Uterus (tissue), 4 donors: ENCODE measurements around the gene FABP7. TPM values are rescaled to one million over a fixed set of nuclear protein-coding genes. Genes with fewer than 3 reads are reported as not detected.

Experiments
- DNase-seq, 2 donors: peaks; one replicate each; pipeline ENCODE4 v3.0.0-alpha.2; 2019 to 2020
- H3K27ac ChIP-seq, 2 donors: fragments of 200-600 bp; sonication (generic); 1 replicate in 1 of 2; 2 replicates in 1 of 2; pipeline ENCODE4 v1.5.1; 2016 to 2018
- H3K27me3 ChIP-seq, 2 donors: fragments of 200-600 bp; sonication (generic); one replicate each; pipeline ENCODE4 v1.5.1; 2018 to 2019; ENCODE audit warnings: control low read depth in 1 of 2
- H3K36me3 ChIP-seq, 2 donors: fragments of 200-600 bp; sonication (generic); one replicate each; pipeline ENCODE4 v1.5.1; 2019; ENCODE audit warnings: control low read depth in 1 of 2
- H3K4me1 ChIP-seq, 2 donors: fragments of 200-600 bp; sonication (generic); one replicate each; pipeline ENCODE4 v1.5.1; 2018 to 2019; ENCODE audit warnings: control low read depth in 1 of 2
- H3K4me3 ChIP-seq, 2 donors: fragments of 200-600 bp; sonication (generic); 1 replicate in 1 of 2; 2 replicates in 1 of 2; pipeline ENCODE4 v1.5.1; 2018 to 2019; ENCODE audit warnings: mild to moderate bottlenecking in 1 of 2
- H3K9me3 ChIP-seq, 2 donors: fragments of 200-600 bp; sonication (generic); one replicate each; pipeline ENCODE4 v1.5.1; 2019; ENCODE audit warnings: control low read depth in 1 of 2
- POLR2A ChIP-seq, 2 donors: fragments of 450-650 bp; IDR thresholded peaks; one replicate each; pipeline ENCODE4 v1.6.1; 2016; ENCODE audit warnings: antibody characterized with exemption in 2 of 2, mild to moderate bottlenecking in 1 of 2, moderate library complexity in 1 of 2
- intact Hi-C: fragments of 100-400 bp; cut with DNase I; formaldehyde crosslinking; loops from one replicate; pipeline ENCODE4 v1.15.1; 2023; ENCODE audit warnings: low total_unique reads
- total RNA-seq, 4 donors: library from RNA; depleted of rRNA in 3 of 4; stranded (reverse); fragments of >200 nt in 3 of 4; gene quantifications; one replicate each; pipeline versions ENCODE4 v1.1.0 to v1.2.4, GENCODE V29; 2014 to 2023
- TF ChIP-seq, protein P1 (sequence below), 4 experiments: fragments of 200-600 bp in 2 of 4; fragments of 450-650 bp in 2 of 4; sonication (generic) in 2 of 4; IDR thresholded peaks; one replicate each; pipeline ENCODE4 v1.5.1; 2016 to 2019; ENCODE audit warnings: antibody characterized with exemption in 4 of 4, mild to moderate bottlenecking in 2 of 4, moderate library complexity in 1 of 4
- donor health status: DM: yes; HTN: yes; CAD: no.

Gene FABP7
- total RNA-seq, 4 donors from 2014 or later, result 0.76 TPM; not detected in 3

GRCh38 chr6:122781716-122782115 lies 2.2 kb downstream of the FABP7 start:
- DNase-seq, result no peak
- H3K4me3 ChIP-seq, result no peak overlapping the region
- intact Hi-C loops, result no loop called here
- no peaks in the 10 kb centered on the region for H3K9me3 ChIP-seq
- H3K4me1 ChIP-seq, result no peaks in the 10 kb centered on the region
- H3K27me3 ChIP-seq, result no peaks in the 10 kb centered on the region
- TF ChIP-seq POLR2A (IDR thresholded peaks at IDR 0.05), result no peak
- TF ChIP-seq, protein P1, sequence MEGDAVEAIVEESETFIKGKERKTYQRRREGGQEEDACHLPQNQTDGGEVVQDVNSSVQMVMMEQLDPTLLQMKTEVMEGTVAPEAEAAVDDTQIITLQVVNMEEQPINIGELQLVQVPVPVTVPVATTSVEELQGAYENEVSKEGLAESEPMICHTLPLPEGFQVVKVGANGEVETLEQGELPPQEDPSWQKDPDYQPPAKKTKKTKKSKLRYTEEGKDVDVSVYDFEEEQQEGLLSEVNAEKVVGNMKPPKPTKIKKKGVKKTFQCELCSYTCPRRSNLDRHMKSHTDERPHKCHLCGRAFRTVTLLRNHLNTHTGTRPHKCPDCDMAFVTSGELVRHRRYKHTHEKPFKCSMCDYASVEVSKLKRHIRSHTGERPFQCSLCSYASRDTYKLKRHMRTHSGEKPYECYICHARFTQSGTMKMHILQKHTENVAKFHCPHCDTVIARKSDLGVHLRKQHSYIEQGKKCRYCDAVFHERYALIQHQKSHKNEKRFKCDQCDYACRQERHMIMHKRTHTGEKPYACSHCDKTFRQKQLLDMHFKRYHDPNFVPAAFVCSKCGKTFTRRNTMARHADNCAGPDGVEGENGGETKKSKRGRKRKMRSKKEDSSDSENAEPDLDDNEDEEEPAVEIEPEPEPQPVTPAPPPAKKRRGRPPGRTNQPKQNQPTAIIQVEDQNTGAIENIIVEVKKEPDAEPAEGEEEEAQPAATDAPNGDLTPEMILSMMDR (IDR thresholded peaks at IDR 0.05), result no peak
- no peaks in the 10 kb centered on the region for H3K36me3 ChIP-seq
- no peak overlapping the region for H3K27ac ChIP-seq

GRCh38 chr6:122783401-122783800 lies 3.9 kb downstream of the FABP7 start:
- intact Hi-C loops, result no loop called here
- Histone ChIP-seq H3K9me3 (no peaks in the 10 kb centered on the region), H3K4me3 (no peak overlapping the region), H3K27me3 (no peaks in the 10 kb centered on the region), H3K4me1 (no peaks in the 10 kb centered on the region), H3K36me3 (no peaks in the 10 kb centered on the region), H3K27ac (no peak overlapping the region)
- no peak for DNase-seq
- no peak for TF ChIP-seq POLR2A (IDR thresholded peaks at IDR 0.05)
- TF ChIP-seq, protein P1 (IDR thresholded peaks at IDR 0.05), result no peak

GRCh38 chr6:122785891-122786290 lies 6.4 kb downstream of the FABP7 start:
- Histone ChIP-seq H3K36me3 (no peaks in the 10 kb centered on the region), H3K4me3 (no peak overlapping the region), H3K27me3 (no peaks in the 10 kb centered on the region), H3K27ac (no peak overlapping the region), H3K9me3 (no peaks in the 10 kb centered on the region), H3K4me1 (no peaks in the 10 kb centered on the region)
- no peak for TF ChIP-seq POLR2A (IDR thresholded peaks at IDR 0.05)
- TF ChIP-seq, protein P1 (IDR thresholded peaks at IDR 0.05), result no peak
- intact Hi-C loops, result no loop called here
- DNase-seq, result no peak

- no peaks in the 10 kb centered on the region for H3K4me1 ChIP-seq
- TF ChIP-seq, protein P1 (IDR thresholded peaks at IDR 0.05), result no peak
- no peak for TF ChIP-seq POLR2A (IDR thresholded peaks at IDR 0.05)
- H3K4me3 ChIP-seq, result no peak overlapping the region
- intact Hi-C loops, result no loop called here
- no peaks in the 10 kb centered on the region for H3K36me3 ChIP-seq
- H3K27me3 ChIP-seq, result no peaks in the 10 kb centered on the region
- peak overlapping the region; percentile 94 to 98 for H3K27ac ChIP-seq
- H3K9me3 ChIP-seq, result no peaks in the 10 kb centered on the region
- DNase-seq, result no peak
Measured at GRCh38 chr6:122787721-122788120, 8.2 kb downstream of the FABP7 start.

GRCh38 chr6:122788208-122788607 lies 8.7 kb downstream of the FABP7 start:
- Histone ChIP-seq H3K9me3 (no peaks in the 10 kb centered on the region), H3K4me1 (no peaks in the 10 kb centered on the region), H3K27ac (peak overlapping the region; percentile 94 to 98), H3K4me3 (peak overlapping the region in 1 of 2 donors; percentile 73), H3K27me3 (no peaks in the 10 kb centered on the region), H3K36me3 (no peaks in the 10 kb centered on the region)
- no peak for DNase-seq
- intact Hi-C loops, result no loop called here
- TF ChIP-seq POLR2A (IDR thresholded peaks at IDR 0.05), result no peak

GRCh38 chr6:122788663-122789181 lies 9.2 kb downstream of the FABP7 start:
- TF ChIP-seq, protein P1 (IDR thresholded peaks at IDR 0.05), result no peak
- TF ChIP-seq POLR2A (IDR thresholded peaks at IDR 0.05), result no peak
- Histone ChIP-seq H3K36me3 (no peaks in the 10 kb centered on the region), H3K9me3 (no peaks in the 10 kb centered on the region), H3K4me3 (peak overlapping the region; percentile 60 to 73), H3K4me1 (no peaks in the 10 kb centered on the region), H3K27ac (peak overlapping the region; percentile 94 to 98), H3K27me3 (no peaks in the 10 kb centered on the region)
- no peak for DNase-seq
- intact Hi-C loops, result no loop called here
